GM23338 (cell line): ENCODE results near the gene FAM13C. TPM values are rescaled to one million over a fixed set of nuclear protein-coding genes. Genes with fewer than 3 reads are reported as not detected.

Source experiments
- ATAC-seq: fragments of 200-7000 bp; cut with Tn5 transposase; 3 replicates; pipeline ENCODE4 v1.9.1; 2020
- DNase-seq: peaks from one replicate; pipeline ENCODE4 v3.0.0-alpha.2; 2015; ENCODE audit warnings: low spot score
- H2AFZ ChIP-seq: fragments of 200-600 bp; sonication (generic); 2 replicates; pipeline ENCODE4 v1.8.0; 2016; ENCODE audit warnings: antibody characterized with exemption, mild to moderate bottlenecking, moderate library complexity
- H3F3A ChIP-seq: fragments of 200-600 bp; sonication (generic); replicated peaks from 2 replicates; pipeline ENCODE4 v1.8.0; 2017; ENCODE audit warnings: antibody characterized with exemption, mixed run types, low read depth
- H3K27ac ChIP-seq: fragments of 200-600 bp; sonication (generic); 2 replicates; pipeline ENCODE4 v1.6.1; 2016; ENCODE audit warnings: low read depth
- H3K27me3 ChIP-seq: fragments of 200-600 bp; sonication (generic); 2 replicates; pipeline ENCODE4 v1.8.0; 2016; ENCODE audit warnings: mild to moderate bottlenecking, mixed run types, moderate library complexity; ENCODE audit not compliant: insufficient read depth
- H3K36me3 ChIP-seq: fragments of 200-600 bp; sonication (generic); 2 replicates; pipeline ENCODE4 v1.8.0; 2016; ENCODE audit warnings: mild to moderate bottlenecking; ENCODE audit not compliant: insufficient read depth
- H3K4me1 ChIP-seq: fragments of 200-600 bp; sonication (generic); 2 replicates; pipeline ENCODE4 v1.8.0; 2016; ENCODE audit warnings: mild to moderate bottlenecking, moderate library complexity; ENCODE audit not compliant: insufficient read depth
- H3K4me2 ChIP-seq: fragments of 200-600 bp; sonication (generic); 2 replicates; pipeline ENCODE4 v1.7.1; 2017; ENCODE audit warnings: mixed run types
- H3K4me3 ChIP-seq: fragments of 200-600 bp; sonication (generic); 2 replicates; pipeline ENCODE4 v1.6.1; 2016; ENCODE audit warnings: mixed run types
- H3K79me2 ChIP-seq: fragments of 200-600 bp; sonication (generic); replicated peaks from 2 replicates; pipeline ENCODE4 v1.8.0; 2017; ENCODE audit warnings: mild to moderate bottlenecking; ENCODE audit not compliant: insufficient read depth
- H3K9me2 ChIP-seq: fragments of 200-600 bp; sonication (generic); 2 replicates; pipeline ENCODE4 v1.8.0; 2017; ENCODE audit not compliant: insufficient read depth
- H4K20me1 ChIP-seq: fragments of 200-600 bp; sonication (generic); replicated peaks from 2 replicates; pipeline ENCODE4 v1.8.0; 2017; ENCODE audit warnings: mild to moderate bottlenecking; ENCODE audit not compliant: insufficient read depth
- H3K27ac Mint-ChIP-seq: 2 replicates; pipeline ENCODE4 v1.8.0; 2020; ENCODE audit warnings: inconsistent platforms, mild to moderate bottlenecking, moderate library complexity, mixed read lengths
- H3K27me3 Mint-ChIP-seq: 3 replicates; pipeline ENCODE4 v1.8.0; 2022; ENCODE audit warnings: low read depth, mild to moderate bottlenecking, moderate library complexity, mixed read lengths, inconsistent platforms; ENCODE audit not compliant: insufficient read depth, poor library complexity
- H3K36me3 Mint-ChIP-seq: 3 replicates; pipeline ENCODE4 v1.8.0; 2021; ENCODE audit warnings: low read depth, mild to moderate bottlenecking, inconsistent platforms, moderate library complexity, mixed read lengths
- H3K4me1 Mint-ChIP-seq: 3 replicates; pipeline ENCODE4 v1.8.0; 2020; ENCODE audit warnings: mild to moderate bottlenecking, inconsistent platforms, mixed read lengths
- H3K4me3 Mint-ChIP-seq: 3 replicates; pipeline ENCODE4 v1.8.0; 2021; ENCODE audit warnings: moderate library complexity, mild to moderate bottlenecking, inconsistent platforms, mixed read lengths
- H3K9me3 Mint-ChIP-seq: 3 replicates; pipeline ENCODE4 v1.8.0; 2020; ENCODE audit warnings: moderate library complexity, mild to moderate bottlenecking, inconsistent platforms, mixed read lengths
- CREB1 ChIP-seq: fragments of 250-450 bp; sonication (Bioruptor Pico); IDR thresholded peaks from 2 replicates; pipeline ENCODE4 v1.5.0; 2020; ENCODE audit warnings: low read depth, mild to moderate bottlenecking, moderate library complexity
- EZH2 ChIP-seq: fragments of 200-600 bp; sonication (generic); IDR thresholded peaks from one replicate; pipeline ENCODE4 v1.8.0; 2017; ENCODE audit warnings: antibody characterized with exemption, mild to moderate bottlenecking, low read depth; ENCODE audit not compliant: unreplicated experiment
- EZH2phosphoT487 ChIP-seq: fragments of 200-600 bp; sonication (generic); IDR thresholded peaks from one replicate; pipeline ENCODE4 v1.8.1; 2018; ENCODE audit warnings: antibody characterized with exemption; ENCODE audit not compliant: unreplicated experiment
- JUNB ChIP-seq: IDR thresholded peaks from one replicate; pipeline ENCODE4 v1.6.1; 2016; ENCODE audit warnings: antibody characterized with exemption; ENCODE audit not compliant: unreplicated experiment
- NANOG ChIP-seq: IDR thresholded peaks from 2 replicates; pipeline ENCODE4 v1.6.1; 2016; ENCODE audit warnings: antibody characterized with exemption, borderline replicate concordance
- REST ChIP-seq: IDR thresholded peaks from one replicate; pipeline ENCODE4 v1.6.1; 2018; ENCODE audit warnings: antibody characterized with exemption; ENCODE audit not compliant: unreplicated experiment
- STAT1 ChIP-seq: IDR thresholded peaks from one replicate; pipeline ENCODE4 v1.6.1; 2016; ENCODE audit warnings: antibody characterized with exemption; ENCODE audit not compliant: unreplicated experiment
- ZNF114 ChIP-seq: fragments of 250-450 bp; sonication (Bioruptor Pico); IDR thresholded peaks from 2 replicates; pipeline ENCODE4 v1.5.0; 2020; ENCODE audit warnings: mild to moderate bottlenecking, moderate library complexity
- ZNF462 ChIP-seq: fragments of 250-450 bp; sonication (Bioruptor Pico); IDR thresholded peaks from 2 replicates; pipeline ENCODE4 v1.5.0; 2020; ENCODE audit warnings: mild to moderate bottlenecking, moderate library complexity
- polyA plus RNA-seq: library from polyadenylated mRNA; unstranded; fragments of >200 nt; fragmentation: Nextera tagmentation; extraction: Ambion mirVana; gene quantifications from 2 replicates; pipeline ENCODE4 v1.2.1, GENCODE V29; 2016
- total RNA-seq: library from RNA; depleted of rRNA; stranded (reverse); fragments of >200 nt; shearing (Covaris generic); gene quantifications from 2 replicates; pipeline ENCODE4 v1.2.3, GENCODE V29; 2014
- TF ChIP-seq, protein P1 (sequence below): IDR thresholded peaks from 2 replicates; pipeline ENCODE4 v1.6.1; 2016; ENCODE audit warnings: antibody characterized with exemption

FAM13C gene
- total and polyA plus RNA-seq, 2 experiments from 2014 or later = 0.94 to 2.1 TPM

DNA sequence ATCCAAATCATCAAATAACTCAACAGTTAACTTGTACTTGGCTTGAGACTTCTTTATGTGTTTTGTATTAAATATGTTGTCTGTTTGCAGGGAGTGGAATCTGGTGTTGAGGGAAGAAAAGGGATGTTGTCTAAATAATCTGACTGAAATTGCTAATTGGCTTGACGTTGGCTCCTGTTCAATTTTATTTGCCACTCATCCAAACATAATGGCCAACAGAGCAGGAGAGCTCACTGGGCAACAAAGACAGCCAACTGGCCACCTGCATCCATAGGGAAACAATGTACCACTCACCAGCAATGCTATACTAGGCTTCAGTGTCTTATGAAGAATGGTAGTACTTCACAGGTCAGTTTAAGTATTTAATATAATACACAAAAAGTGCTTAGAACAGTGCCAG lies 80.5 kb downstream of the FAM13C start:
- no peaks in the 10 kb centered on the region; the same call in none of the 2 replicates for H3K9me2 ChIP-seq
- H3K4me2 ChIP-seq = no peak overlapping the region
- Mint-ChIP-seq H3K27ac (no peak overlapping the region), H3K36me3 (no peaks in the 10 kb centered on the region), H3K4me3 (no peak overlapping the region), H3K27me3 (peaks cover 3% of the 10 kb centered on the region), H3K4me1 (peaks cover 16% of the 10 kb centered on the region; the same call in 2 of the 3 replicates), H3K9me3 (no peaks in the 10 kb centered on the region)
- TF ChIP-seq JUNB = no peak
- TF ChIP-seq REST = no peak
- TF ChIP-seq EZH2phosphoT487 = no peak
- TF ChIP-seq CREB1 (CRISPR knock-in tag) = no peak
- TF ChIP-seq EZH2 = no peak
- TF ChIP-seq STAT1 = no peak
- no peaks in the 10 kb centered on the region for H4K20me1 ChIP-seq
- no peak overlapping the region for H2AFZ ChIP-seq
- H3K27ac ChIP-seq = no peak overlapping the region
- H3K4me3 ChIP-seq = no peak overlapping the region
- no peaks in the 10 kb centered on the region for H3K36me3 ChIP-seq
- DNase-seq (no peak), ATAC-seq (no peak)
- H3K4me1 ChIP-seq = peaks cover 12% of the 10 kb centered on the region; the same call in 1 of the 2 replicates
- no peaks in the 10 kb centered on the region for H3K27me3 ChIP-seq
- H3K79me2 ChIP-seq = no peaks in the 10 kb centered on the region
- H3F3A ChIP-seq = no peaks in the 10 kb centered on the region

GRCh38 chr10:59279991-59280505 lies 82.3 kb downstream of the FAM13C start:
- no peaks in the 10 kb centered on the region for H3K36me3 ChIP-seq
- no peaks in the 10 kb centered on the region for H3K27me3 ChIP-seq
- no peak overlapping the region for H3K27ac ChIP-seq
- no peak for ATAC-seq
- Mint-ChIP-seq H3K27me3 (peaks cover 3% of the 10 kb centered on the region), H3K36me3 (no peaks in the 10 kb centered on the region), H3K4me1 (peaks cover 16% of the 10 kb centered on the region; the same call in 2 of the 3 replicates), H3K4me3 (no peak overlapping the region), H3K9me3 (no peaks in the 10 kb centered on the region), H3K27ac (no peak overlapping the region)
- H3K4me2 ChIP-seq = no peak overlapping the region
- no peak overlapping the region for H2AFZ ChIP-seq
- H3K4me1 ChIP-seq = peaks cover 12% of the 10 kb centered on the region; the same call in 1 of the 2 replicates
- no peaks in the 10 kb centered on the region for H3F3A ChIP-seq
- no peaks in the 10 kb centered on the region for H3K79me2 ChIP-seq
- no peak for TF ChIP-seq ZNF462 (CRISPR knock-in tag)
- TF ChIP-seq JUNB = no peak
- TF ChIP-seq, protein P1, sequence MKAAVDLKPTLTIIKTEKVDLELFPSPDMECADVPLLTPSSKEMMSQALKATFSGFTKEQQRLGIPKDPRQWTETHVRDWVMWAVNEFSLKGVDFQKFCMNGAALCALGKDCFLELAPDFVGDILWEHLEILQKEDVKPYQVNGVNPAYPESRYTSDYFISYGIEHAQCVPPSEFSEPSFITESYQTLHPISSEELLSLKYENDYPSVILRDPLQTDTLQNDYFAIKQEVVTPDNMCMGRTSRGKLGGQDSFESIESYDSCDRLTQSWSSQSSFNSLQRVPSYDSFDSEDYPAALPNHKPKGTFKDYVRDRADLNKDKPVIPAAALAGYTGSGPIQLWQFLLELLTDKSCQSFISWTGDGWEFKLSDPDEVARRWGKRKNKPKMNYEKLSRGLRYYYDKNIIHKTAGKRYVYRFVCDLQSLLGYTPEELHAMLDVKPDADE = no peak
- no peak for TF ChIP-seq NANOG
- no peak for TF ChIP-seq ZNF114 (CRISPR knock-in tag)
- H4K20me1 ChIP-seq = no peaks in the 10 kb centered on the region
- H3K4me3 ChIP-seq = no peak overlapping the region
- no peaks in the 10 kb centered on the region; the same call in 1 of the 2 replicates for H3K9me2 ChIP-seq
- DNase-seq = no peak
